Stomach (tissue), 4 donors: Measurements from ENCODE around the gene ACO1.

Experiments used
- EP300 ChIP-seq: sonication (generic); formaldehyde crosslinking; IDR thresholded peaks from one replicate; pipeline ENCODE4 v1.6.1; 2017; ENCODE audit warnings: antibody characterized with exemption
- POLR2A ChIP-seq, 4 donors: fragments of 450-650 bp; IDR thresholded peaks; one replicate each; pipeline ENCODE4 v1.6.1; 2016; ENCODE audit warnings: antibody characterized with exemption in 4 of 4, control low read depth in 2 of 4, mild to moderate bottlenecking in 1 of 4, moderate library complexity in 1 of 4
- TF ChIP-seq, protein P1 (sequence below), 7 experiments: fragments of 450-650 bp in 4 of 7; fragments of 200-600 bp in 3 of 7; sonication (generic) in 3 of 7; IDR thresholded peaks; one replicate each; pipeline ENCODE4 v1.5.1; 2016 to 2019; ENCODE audit warnings: antibody characterized with exemption in 7 of 7, control low read depth in 2 of 7, mild to moderate bottlenecking in 1 of 7

DNA sequence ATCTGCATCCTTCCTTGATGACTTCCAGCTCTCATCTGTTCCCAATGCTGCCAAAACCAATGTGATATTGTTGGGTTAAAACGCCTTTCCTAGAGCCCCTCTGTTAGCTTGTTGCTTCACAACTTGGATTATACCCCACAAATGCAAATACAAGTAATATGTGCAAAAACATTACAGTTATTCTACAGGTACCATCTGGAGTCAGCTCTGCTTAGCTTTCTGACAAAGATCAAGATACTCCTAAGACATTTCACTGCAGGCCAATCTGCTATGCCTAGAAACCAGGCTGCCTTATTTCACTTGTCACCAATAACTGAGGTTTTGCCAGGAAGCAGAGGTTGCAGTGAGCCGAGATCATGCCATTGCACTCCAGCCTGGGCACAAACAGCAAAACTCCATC is 36.9 kb upstream of the ACO1 start:
- TF ChIP-seq POLR2A (IDR thresholded peaks at IDR 0.05): no peak
- TF ChIP-seq, protein P1, sequence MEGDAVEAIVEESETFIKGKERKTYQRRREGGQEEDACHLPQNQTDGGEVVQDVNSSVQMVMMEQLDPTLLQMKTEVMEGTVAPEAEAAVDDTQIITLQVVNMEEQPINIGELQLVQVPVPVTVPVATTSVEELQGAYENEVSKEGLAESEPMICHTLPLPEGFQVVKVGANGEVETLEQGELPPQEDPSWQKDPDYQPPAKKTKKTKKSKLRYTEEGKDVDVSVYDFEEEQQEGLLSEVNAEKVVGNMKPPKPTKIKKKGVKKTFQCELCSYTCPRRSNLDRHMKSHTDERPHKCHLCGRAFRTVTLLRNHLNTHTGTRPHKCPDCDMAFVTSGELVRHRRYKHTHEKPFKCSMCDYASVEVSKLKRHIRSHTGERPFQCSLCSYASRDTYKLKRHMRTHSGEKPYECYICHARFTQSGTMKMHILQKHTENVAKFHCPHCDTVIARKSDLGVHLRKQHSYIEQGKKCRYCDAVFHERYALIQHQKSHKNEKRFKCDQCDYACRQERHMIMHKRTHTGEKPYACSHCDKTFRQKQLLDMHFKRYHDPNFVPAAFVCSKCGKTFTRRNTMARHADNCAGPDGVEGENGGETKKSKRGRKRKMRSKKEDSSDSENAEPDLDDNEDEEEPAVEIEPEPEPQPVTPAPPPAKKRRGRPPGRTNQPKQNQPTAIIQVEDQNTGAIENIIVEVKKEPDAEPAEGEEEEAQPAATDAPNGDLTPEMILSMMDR (IDR thresholded peaks at IDR 0.05): no peak
- TF ChIP-seq EP300: no peak
